HG03520 (cell line): ENCODE results near the gene IFNAR1.
"Not testable (repeated sequence)": the region's sequence is repeated elsewhere in the genome, so short reads cannot be mapped to it uniquely, and the experiment has no call there.

Experiments used
- ATAC-seq: cut with Tn5 transposase; IDR thresholded peaks from one replicate; pipeline ENCODE4 v1.9.1; 2021; ENCODE audit warnings: mild to moderate bottlenecking, moderate library complexity; ENCODE audit not compliant: unreplicated experiment

The IFNAR1 gene

DNA sequence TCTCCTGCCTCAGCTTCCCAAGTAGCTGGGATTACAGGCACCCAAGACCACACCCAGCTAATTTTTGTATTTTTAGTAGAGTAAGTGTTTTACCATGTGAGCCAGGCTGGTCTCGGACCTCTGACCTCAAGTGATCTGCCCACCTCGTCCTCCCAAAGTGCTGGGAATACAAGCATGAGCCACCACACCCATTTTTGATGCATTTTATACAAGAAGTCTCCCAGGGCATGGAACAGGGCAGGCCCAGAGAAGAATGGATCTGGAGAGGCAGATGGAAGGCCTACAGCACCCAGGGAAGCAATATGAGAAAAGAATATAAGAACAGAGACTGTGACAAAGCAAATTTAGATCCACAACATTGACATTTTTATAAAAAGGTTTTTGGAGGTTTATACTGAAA lies 18.8 kb upstream of the IFNAR1 start:
- ATAC-seq = no peak

DNA sequence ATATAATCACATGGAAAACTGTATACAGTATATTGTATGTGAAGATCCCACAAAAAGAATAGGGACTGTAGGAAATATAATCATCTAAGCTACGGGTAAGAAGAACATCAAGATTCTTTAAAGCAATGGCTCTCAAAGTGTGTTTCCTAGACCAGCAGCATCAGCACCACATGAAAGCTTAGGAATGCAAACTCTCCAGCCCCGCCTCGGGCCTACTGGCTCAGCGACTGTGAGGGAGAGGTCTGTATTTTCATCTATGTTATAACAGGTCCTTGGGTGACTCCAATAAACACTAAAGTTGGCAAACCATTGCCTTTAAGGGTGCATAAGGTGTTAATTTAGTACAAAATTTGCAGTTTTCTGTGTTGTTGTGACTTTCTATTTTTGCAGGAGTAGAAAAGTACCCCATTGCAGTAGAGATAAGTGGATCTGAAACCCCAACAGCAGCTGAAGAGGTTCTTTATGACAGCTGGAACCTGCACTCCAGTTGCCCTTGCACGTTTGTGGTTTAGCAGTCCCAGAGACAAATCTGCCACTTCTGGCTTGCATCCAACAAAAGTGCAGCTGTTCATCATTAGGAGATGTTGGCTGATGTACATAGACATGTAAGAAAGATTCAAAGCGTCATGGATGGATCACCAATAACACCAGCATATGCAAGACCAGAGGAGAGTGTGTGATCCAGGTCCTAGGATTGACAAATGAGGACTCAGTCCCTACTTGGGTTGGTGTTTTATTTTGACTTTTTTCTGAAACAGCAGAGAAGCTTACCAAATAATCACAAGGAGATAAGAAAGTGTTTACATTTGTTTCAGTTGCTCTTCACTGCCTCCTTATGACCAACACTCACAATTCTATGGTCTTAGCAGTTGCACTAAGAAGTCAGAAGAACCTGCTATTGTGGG lies 15.9 kb upstream of the IFNAR1 start:
- peak; percentile 79 for ATAC-seq

DNA sequence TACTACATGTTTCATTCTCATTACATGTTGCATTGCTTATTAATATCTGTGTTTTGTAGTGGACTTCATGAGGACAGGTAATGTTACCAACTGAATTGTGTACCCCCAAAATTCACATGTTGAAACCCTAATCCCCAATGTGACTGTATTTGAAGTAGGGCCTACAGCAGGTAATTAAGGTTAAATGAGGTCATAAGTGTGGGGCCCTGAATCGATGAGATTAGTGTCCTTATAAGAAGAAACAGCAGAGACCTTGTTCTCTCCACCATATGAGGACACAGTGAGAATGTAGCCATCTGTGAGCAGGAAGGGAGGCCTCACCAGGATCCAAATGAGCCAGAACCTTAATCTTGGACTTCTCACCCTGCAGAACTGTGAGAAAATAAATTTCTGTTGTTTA lies 15.0 kb upstream of the IFNAR1 start:
- no peak for ATAC-seq

DNA sequence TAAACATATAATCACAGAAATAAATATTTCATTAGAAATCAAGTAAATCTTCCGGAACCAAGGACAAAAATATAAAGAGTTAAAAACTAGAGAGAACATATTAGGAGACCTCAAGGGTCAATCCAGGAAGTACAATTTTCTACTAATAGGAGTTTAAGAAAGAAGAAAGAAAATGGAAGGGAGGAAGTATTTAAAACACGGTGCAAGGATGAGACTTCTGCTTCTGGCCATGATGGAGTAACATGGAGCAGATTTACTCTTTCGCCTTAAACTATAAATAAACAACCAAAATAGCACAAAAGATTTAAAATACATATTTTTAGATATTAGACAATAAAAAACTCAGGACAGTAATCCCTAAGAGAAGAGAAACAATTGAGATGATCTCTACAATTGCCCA lies 12.6 kb upstream of the IFNAR1 start:
- ATAC-seq = no peak

DNA sequence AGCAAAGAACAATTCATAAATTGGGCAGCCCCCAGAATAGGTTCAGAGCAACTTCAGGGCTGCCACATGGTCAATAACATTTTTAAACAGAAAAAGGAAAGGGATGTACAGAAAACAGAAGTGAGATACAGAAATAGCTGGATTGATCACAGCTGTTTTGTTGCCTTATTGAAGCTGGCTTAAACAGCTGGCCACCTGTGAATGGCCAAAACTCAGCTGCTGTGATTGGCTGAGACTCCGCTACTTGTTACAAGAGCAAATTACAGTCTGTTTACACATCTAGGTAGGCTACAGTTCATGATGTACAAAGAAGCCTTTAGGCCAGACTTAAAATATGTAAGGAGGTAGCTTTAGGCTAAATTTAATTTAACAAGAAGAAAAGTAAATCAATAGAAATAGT lies 11.6 kb upstream of the IFNAR1 start:
- no peak for ATAC-seq

DNA sequence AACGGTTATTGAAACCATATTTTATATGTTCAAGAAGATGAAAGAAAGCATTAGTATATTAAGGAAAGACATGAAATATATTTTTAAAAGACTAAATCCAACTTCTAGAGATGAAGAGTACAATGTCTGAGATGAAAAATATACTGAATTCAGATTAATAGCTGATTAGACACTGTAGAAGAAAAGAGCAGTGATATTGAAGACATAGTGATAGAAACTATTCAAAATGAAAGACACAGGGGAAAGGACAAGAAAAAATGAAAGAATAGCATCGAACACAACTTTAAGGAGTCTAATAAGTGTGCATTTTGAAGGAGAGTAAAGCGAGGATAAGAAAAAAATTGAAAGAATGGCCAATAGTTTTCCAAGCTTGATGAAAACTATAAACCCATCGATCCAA lies 11.2 kb upstream of the IFNAR1 start:
- no peak for ATAC-seq

DNA sequence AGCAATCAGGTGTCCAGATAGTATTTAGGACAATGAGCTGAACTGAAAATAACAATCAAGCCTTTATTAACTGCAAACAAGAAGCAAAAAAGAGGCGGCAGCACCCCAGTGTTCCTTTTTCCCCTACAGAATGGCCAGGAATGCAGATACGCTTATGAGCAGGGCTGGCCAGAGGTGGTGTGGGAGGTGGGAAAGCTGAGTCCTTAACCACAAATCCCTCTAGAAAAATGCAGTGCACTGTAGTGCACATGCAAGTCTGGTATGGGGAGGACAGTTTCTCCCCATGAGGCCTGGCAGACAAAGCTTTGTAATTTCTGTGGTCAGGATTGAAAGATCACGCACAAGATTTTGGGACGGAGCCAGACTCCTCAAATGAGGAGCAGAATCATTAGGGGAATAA lies 10.7 kb upstream of the IFNAR1 start:
- ATAC-seq = no peak

DNA sequence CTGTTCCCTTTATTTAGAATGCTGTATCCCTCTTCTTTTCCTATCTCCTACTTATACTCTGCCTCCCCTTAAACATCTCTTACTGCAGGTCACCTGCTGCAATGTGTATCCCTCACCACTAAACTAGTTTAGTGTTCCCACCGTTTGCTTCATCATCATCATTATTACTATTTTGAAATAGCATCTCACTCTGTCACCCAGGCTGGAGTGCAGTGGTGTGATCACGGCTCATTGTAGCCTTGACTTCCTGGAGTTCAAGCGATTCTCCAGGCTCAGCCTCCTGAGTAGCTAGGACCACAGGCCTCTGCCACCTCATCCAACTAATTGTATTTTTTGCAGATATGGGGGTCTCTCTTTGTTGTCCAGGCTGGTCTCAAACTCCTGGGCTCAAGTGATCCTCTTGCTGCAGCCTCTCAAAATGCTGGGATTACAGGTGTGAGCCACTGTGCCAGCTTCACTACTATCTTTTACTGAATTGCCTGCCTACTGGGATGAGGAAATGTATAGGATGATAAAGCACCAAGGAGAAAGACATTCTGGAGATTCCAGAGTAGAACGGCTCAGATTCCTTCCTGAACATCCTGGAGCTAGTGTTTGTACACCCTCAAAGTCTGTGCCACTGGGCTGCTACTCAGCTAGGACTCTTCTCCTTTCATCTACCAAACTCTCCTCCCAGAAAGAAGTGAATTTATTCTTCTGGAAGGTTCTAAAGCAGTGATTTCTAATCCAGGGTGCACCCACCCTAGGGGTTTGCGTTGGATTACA lies 8.6 kb upstream of the IFNAR1 start:
- no peak for ATAC-seq

DNA sequence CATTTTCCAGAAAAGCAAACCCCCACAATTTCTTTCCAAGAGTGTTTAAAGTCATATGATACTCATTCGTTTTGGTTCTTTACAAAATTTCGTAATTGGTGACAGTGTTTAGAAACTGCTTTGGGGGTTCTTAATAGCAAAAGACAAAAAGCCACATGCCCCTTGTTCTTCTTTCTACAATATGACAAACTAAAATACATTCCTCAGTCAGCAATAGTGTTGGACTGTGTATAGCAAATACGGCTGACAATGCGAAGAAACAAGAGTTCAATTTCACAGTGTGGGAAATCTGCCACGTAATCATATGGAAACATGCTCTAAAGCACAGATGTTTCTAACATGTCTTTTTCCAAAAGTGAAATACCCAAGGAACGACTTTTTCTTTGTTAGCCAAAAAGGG lies 7.6 kb upstream of the IFNAR1 start:
- no peak for ATAC-seq

DNA sequence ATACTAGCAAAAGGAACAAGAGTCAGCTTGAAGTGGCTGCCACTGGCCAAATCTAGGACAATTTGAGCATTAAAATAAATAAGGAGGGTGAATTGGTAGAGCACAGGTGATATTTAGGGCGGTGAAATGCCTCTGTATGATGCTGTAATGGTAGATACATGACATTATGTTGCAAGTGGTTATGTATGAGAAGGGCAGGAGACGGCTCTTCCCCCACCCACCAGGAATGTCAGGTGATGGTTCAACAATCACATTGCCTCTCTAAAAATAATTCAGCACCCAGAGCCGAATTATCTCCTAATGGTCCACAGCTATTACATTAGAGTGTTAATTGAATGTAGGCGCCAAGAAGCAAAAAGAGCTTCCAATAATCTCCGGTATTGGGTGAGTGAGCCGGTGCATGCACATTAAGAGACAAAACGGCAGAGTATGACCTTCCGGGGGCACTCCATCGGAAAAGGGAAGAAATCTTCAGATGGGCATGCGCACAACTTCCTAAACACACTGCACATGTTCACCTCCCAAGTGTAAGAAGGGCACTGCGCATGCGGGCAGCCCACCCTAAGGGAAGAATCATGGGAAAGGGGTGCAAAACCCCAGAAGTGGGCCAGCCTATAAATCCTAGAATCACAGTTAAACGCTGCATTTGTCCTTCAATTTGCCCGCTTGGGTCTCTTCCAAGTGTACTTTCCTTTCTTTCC lies 6.8 kb upstream of the IFNAR1 start:
- ATAC-seq = no peak

DNA sequence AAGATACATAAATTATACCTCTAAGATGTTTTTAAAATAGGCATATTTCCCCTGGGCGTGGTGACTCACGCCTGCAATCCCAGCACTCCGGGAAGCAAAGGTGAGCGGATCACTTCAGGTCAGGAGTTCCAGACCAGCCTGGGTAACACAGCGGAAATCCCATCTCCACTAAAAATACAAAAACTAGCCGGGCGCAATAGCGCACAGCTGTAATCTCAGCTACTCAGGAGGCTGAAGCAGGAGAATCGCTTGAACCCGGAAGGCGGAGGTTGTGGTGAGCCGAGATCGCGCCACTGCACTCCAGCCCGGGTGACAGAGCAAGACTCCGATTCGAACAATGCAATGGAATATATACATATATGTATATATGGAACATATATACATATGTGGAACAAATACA lies 3.8 kb upstream of the IFNAR1 start:
- ATAC-seq = not testable (repeated sequence)

DNA sequence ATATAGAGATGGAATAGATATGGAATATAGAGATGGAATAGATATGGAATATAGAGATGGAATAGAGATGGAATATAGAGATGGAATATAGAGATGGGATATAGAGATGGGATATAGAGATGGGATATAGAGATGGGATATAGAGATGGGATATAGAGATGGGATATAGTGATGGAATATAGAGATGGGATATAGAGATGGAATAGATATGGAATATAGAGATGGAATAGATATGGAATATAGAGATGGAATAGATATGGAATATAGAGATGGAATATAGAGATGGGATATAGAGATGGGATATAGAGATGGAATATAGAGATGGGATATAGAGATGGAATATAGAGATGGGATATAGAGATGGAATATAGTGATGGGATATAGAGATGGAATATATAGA lies 1.2 kb upstream of the IFNAR1 start:
- ATAC-seq = not testable (repeated sequence)

DNA sequence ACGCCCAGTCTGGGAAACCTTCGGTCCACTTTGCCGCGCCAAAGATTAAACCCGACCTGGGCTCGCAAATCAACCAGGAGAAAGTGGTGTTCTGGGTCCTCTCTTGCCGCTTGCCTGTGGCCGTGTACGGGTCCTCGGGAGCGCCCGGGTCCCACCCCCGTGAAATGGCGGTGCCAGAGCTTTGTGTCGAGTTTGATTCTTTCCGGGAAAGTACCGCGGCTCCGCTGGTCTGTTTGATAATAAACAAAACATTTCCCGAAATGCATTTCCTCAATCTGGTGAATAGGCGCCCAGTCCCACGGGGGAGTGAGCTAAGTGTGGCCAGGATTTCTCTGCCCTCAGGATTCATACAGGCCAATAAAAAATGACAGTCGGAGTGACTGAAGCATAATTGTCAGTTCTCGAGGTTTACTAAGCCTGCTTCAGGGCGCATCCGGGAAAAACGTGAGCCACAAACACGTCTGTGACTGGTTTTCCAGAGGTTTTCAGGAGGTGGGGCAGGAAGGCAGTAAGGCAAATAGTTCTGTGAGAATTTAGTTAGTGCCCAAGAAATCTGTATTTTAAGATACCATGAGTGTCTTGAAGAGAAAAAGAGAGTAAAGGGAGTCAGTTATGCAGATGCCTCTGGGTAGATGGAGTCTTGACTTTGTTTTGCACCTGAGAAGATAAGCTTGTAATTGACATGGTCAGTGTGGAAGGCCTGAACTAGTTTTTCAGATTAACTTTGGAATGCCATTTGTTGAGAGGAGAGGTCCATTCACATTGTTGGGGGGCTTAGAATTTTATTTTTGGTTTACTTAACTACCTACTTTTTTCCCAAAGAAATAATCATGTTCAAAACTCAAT lies 675 bp downstream of the IFNAR1 start:
- peak; percentile 21 for ATAC-seq

DNA sequence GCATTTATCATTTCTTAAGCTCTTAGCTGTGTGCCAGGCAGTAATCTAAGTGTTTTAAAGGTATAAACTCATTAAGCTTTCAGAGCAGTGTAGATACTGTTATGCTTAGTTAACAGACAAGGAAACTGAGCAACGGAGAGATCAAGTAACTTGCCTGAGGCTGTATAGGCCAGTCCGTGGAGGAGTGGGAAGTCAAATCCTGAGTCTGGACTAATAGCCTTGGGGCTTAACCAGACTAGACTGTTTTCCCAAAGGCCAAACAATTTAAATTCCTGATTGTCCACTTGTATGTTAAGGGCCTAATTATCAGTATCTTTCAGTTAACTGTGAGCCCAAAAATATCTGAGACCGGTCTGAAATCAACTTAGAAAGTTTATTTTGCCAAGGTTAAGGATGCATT lies 2.6 kb downstream of the IFNAR1 start:
- ATAC-seq = no peak

DNA sequence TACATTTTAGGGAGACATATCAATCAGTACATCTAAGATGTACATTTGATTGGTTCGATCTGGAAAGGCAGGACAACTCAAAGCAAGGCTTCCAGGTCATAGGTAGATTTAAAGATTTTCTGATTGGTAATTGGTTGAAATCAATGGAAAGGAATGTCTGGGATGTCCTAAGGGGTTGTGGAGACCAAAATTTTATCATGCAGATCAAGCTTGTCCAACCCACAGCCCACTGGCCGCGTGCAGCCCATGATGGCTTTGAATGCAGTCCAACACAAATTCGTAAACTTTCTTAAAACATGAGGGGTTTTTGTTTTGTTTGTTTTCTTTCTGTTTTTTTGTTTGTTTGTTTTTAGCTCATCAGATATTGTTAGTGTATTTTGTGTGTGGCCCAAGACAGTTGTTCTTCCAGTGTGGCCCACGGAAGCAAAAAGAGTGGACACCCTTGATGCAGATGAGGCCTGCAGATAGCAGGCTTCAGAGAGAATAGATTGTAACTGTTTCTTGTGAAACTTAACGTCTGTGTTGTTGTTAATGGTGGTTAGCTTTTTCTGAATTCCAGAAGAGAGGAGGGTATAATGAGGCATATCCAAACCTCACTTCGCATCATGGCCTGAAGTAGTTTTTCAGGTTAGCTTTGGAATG lies 3.1 kb downstream of the IFNAR1 start:
- ATAC-seq = no peak

DNA sequence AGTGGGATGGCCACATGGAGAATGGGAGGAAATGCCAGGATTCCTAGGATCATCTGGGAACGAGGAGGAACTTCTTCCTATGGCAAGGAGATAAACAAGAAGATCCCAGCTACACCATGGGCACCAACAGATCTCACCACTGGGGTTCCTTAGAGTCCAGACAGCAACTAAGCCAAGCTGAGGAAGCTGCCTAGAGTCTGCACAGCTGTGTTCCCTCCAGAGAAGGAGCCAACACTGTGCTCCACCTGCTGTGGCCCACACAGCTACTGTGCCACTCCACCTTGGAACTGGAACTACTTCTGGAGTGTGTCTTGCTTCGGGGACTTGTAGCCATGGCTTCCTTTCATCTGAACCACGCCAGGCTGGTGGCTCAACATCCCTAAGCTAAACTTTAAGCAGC lies 6.0 kb downstream of the IFNAR1 start:
- ATAC-seq = no peak

DNA sequence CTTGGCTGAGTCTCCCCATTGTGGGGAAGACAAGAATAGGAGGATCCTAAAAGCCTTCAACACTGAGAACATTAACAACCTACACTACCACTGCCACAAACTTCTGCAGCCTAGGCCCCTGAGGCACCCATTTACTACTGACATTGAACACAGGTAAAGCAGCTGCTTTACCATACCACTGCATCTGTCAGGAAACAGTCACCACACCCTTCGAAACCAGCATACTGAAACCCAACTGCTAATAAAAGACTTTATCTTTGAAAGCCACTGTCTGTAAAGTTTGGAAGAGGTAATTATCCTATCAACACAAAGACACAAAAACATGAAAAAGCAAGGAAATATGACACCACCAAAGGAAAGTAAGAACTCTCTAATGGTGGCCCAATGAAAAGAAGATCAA lies 7.4 kb downstream of the IFNAR1 start:
- ATAC-seq = peak; percentile 76

DNA sequence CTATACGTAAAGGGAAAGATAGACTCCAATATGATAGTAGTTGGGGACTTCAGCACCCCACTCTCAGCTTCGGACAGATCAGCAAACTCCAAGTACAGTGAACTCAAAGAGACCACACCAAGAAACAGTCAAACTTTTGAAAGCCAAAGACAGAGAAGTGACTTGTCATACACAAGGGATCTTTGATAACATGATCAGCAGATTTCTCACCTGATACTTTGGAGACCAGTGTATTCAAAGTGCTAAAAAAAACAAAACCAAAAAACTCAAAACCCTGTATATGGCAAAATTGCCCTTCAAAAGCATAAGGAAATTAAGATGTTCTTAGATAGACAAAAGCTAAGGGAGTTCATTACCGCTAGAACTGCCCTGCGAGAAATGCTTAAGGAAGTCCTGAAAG lies 9.4 kb downstream of the IFNAR1 start:
- ATAC-seq = no peak

DNA sequence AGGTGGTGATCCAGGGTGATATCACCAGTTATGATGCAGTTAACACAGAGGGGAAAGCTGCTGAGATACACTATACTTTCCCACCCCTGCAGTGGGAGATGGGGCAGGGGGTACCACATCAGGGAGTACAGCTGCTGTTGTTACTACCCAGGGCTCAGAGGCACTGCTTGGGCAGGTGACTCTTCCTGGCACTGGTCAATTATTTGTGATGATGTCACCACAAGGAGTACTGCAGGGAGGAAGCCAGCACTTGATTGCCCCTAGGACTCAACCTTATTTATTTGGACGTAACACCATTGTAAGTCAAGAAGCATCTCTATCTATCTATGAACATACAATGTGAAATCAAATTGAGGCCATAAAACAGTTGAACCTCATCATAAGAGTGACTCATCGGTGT lies 10.1 kb downstream of the IFNAR1 start:
- no peak for ATAC-seq

DNA sequence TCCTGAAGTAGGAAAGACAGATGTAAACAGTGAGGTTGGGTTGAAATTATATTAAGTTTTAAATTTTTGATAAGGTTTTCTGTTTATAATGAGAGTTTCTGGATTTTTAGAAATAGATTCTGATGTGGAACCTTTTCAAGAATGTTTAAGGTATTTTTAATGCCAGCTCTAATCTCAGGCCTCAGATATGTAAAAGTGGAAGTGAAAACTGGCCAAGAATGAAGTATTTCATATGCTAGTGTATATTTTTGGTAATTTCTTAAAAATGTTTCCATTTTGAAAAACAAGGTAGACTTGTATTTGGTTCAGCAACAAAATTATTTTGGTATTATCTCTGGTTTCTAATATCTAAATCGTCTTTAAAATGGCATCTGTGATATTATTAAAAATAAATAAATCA lies 14.4 kb downstream of the IFNAR1 start:
- ATAC-seq = no peak
